Sigmoid colon (tissue), 7 donors: ENCODE results near the gene PRODH2. TPM values are rescaled to one million over a fixed set of nuclear protein-coding genes. Genes with fewer than 3 reads are reported as not detected.
A peak's percentile ranks its signal among the peaks of the same experiment; 100 is the strongest.

ENCODE experiments used
- DNase-seq: peaks from one replicate; pipeline ENCODE4 v3.0.0-alpha.2; 2019
- H3K27ac ChIP-seq, 4 donors: fragments of 200-600 bp; sonication (generic); one replicate each; pipeline ENCODE4 v1.5.1; 2016 to 2019; ENCODE audit warnings: mild to moderate bottlenecking in 1 of 4
- H3K27me3 ChIP-seq, 3 donors: fragments of 200-600 bp; sonication (generic); one replicate each; pipeline ENCODE4 v1.5.1; 2019; ENCODE audit warnings: mild to moderate bottlenecking in 1 of 3
- H3K36me3 ChIP-seq, 4 donors: fragments of 200-600 bp; sonication (generic); one replicate each; pipeline ENCODE4 v1.5.1; 2016 to 2019
- H3K4me1 ChIP-seq, 4 donors: fragments of 200-600 bp; sonication (generic); one replicate each; pipeline ENCODE4 v1.5.1; 2017 to 2019
- H3K4me3 ChIP-seq, 4 donors: fragments of 200-600 bp; sonication (generic); one replicate each; pipeline ENCODE4 v1.5.1; 2017 to 2019; ENCODE audit warnings: mild to moderate bottlenecking in 2 of 4, moderate library complexity in 1 of 4
- H3K9me3 ChIP-seq, 4 donors: fragments of 200-600 bp in 3 of 4; sonication (generic) in 3 of 4; one replicate each; pipeline versions ENCODE4 v1.5.1 to v1.6.1; 2013 to 2019
- EP300 ChIP-seq, 4 donors: sonication (generic); formaldehyde crosslinking; IDR thresholded peaks; one replicate each; pipeline ENCODE4 v1.6.1; 2017; ENCODE audit warnings: antibody characterized with exemption in 4 of 4
- POLR2A ChIP-seq, 2 donors: fragments of 450-650 bp; IDR thresholded peaks; one replicate each; pipeline ENCODE4 v1.6.1; 2016; ENCODE audit warnings: antibody characterized with exemption in 2 of 2, mild to moderate bottlenecking in 2 of 2, moderate library complexity in 2 of 2
- POLR2AphosphoS5 ChIP-seq, 4 donors: sonication (generic); formaldehyde crosslinking; IDR thresholded peaks; one replicate each; pipeline ENCODE4 v1.6.1; 2017; ENCODE audit warnings: antibody characterized with exemption in 4 of 4
- WGBS, 2 donors: extraction: QIAGEN DNeasy Blood & Tissue Kit; methylation state at CpG; one replicate each; pipeline ENCODE4 v1.1.7; 2013; 5-methylcytosine and 5-hydroxymethylcytosine counted together
- intact Hi-C: fragments of 100-400 bp; cut with DNase I; formaldehyde crosslinking; loops from one replicate; pipeline ENCODE4 v1.15.1; 2023
- polyA plus RNA-seq, 3 donors: library from polyadenylated mRNA; stranded (reverse); fragments of 200-250 nt; gene quantifications; one replicate each; pipeline ENCODE4 v1.2.3, GENCODE V29; 2013
- total RNA-seq, 4 donors: library from RNA; depleted of rRNA; stranded (reverse); fragments of >200 nt; gene quantifications; one replicate each; pipeline ENCODE4 v1.1.0, GENCODE V29; 2016
- TF ChIP-seq, protein P1 (sequence below), 4 experiments: fragments of 450-650 bp in 3 of 4; fragments of 200-600 bp in 1 of 4; IDR thresholded peaks; one replicate each; pipeline ENCODE4 v1.5.1; 2016 to 2019; ENCODE audit warnings: antibody characterized with exemption in 4 of 4, mild to moderate bottlenecking in 3 of 4, moderate library complexity in 2 of 4
- donor health status: healthy with polysubstance abuse.
- donor health status: Bipolar disorder and iron deficiency.
- donor health status: healthy.

The PRODH2 gene
- total and polyA plus RNA-seq, 7 donors, result not detected

DNA sequence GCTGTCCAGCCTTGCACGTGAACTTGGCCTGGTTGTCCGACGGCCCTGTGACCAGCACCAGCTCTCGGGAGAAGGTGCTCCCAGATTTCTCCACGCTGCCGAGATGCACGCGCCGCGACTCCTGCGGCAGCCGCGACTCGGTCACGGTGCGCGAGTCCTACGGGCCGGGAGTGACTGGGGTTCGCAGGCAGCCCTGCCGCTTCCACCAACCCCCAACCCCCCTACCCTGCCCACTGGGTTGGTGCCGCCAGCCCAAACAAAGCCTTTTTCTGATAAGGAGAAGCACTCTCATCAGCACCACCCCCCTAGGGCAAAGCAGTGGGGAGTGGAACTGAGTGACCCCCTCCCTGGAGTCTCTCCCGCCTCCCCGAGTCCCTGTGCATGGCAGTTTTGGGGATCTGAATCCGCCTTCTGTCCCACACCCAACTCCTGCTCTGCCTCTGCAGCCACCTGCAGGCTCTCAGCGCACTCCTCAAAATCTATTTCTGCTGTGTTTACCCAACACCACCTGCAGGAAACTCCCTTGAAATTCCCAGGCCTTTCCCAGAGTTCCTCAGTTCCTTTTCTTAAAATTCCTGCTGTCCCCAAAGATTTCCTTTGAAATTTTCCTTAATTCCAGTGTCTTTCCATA is 33.5 kb upstream of the PRODH2 start:
- Histone ChIP-seq H3K36me3 (no peaks in the 10 kb centered on the region), H3K9me3 (no peaks in the 10 kb centered on the region), H3K4me1 (peaks cover 0 to 20% (median 15%) of the 10 kb centered on the region in 4 donors), H3K27me3 (peaks cover 30 to 91% (median 84%) of the 10 kb centered on the region in 3 donors), H3K4me3 (peak overlapping the region in 2 of 4 donors; percentile 26 to 29), H3K27ac (no peak overlapping the region)
- TF ChIP-seq EP300 (IDR thresholded peaks at IDR 0.05), result no peak
- no peak for TF ChIP-seq POLR2AphosphoS5 (IDR thresholded peaks at IDR 0.05)
- TF ChIP-seq, protein P1, sequence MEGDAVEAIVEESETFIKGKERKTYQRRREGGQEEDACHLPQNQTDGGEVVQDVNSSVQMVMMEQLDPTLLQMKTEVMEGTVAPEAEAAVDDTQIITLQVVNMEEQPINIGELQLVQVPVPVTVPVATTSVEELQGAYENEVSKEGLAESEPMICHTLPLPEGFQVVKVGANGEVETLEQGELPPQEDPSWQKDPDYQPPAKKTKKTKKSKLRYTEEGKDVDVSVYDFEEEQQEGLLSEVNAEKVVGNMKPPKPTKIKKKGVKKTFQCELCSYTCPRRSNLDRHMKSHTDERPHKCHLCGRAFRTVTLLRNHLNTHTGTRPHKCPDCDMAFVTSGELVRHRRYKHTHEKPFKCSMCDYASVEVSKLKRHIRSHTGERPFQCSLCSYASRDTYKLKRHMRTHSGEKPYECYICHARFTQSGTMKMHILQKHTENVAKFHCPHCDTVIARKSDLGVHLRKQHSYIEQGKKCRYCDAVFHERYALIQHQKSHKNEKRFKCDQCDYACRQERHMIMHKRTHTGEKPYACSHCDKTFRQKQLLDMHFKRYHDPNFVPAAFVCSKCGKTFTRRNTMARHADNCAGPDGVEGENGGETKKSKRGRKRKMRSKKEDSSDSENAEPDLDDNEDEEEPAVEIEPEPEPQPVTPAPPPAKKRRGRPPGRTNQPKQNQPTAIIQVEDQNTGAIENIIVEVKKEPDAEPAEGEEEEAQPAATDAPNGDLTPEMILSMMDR (IDR thresholded peaks at IDR 0.05), result no peak
- no peak for TF ChIP-seq POLR2A (IDR thresholded peaks at IDR 0.05)
- WGBS, 2 donors, result 2 to 5% methylated on average over 26 of the region's 26 CpGs
- intact Hi-C loops, result no loop called here
- DNase-seq, result no peak

DNA sequence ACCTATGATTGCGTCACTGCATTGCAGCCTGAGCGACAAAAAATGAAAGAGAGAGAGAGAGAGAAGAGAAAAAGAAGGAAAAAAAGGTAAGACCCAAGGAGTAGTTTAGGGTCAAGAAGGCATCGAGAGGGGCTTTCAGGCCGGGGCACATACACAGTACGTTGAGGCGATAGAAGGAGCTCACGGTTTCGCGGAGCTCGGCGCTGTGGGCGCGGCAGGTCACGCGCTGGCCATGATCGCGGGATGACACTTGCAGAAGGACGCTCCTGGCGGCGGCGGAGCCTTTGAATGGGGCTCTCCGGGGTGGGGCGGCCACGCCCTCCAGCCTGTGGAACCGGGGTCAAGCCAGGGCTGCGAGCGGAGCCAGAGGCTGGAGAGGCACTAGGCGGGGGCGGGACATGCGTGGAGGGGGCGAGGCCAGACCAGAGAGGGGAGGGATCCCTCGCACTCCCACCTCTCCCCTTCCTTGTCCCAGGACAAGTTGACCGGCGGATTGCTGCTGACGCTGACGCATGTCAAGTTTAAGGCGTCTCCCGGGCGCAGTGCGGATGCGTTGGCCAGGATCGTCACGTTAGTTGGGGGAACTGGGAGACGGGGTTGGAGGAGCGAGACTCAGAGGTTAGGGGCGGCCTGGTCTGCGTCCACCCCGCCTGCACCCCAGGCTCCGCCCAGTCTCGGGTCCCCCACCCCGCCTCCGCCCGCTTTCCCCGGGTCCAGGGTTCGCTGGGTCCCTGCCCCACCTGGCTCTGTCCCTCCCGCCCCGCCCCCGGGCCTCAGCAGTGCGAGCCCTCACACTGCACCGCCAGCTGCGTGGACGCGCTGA is 32.8 kb upstream of the PRODH2 start:
- 2 to 5% methylated on average over 63 of the region's 63 CpGs for WGBS, 2 donors
- intact Hi-C loops, result no loop called here
- Histone ChIP-seq H3K4me3 (peak overlapping the region in 3 of 4 donors; percentile 11 to 29 (median 26)), H3K36me3 (no peaks in the 10 kb centered on the region), H3K4me1 (peaks cover 0 to 20% (median 15%) of the 10 kb centered on the region in 4 donors), H3K27me3 (peaks cover 30 to 83% (median 77%) of the 10 kb centered on the region in 3 donors), H3K27ac (no peak overlapping the region), H3K9me3 (no peaks in the 10 kb centered on the region)
- TF ChIP-seq POLR2AphosphoS5 (IDR thresholded peaks at IDR 0.05), result no peak
- TF ChIP-seq EP300 (IDR thresholded peaks at IDR 0.05), result no peak
- TF ChIP-seq POLR2A (IDR thresholded peaks at IDR 0.05), result no peak
- TF ChIP-seq, protein P1 (IDR thresholded peaks at IDR 0.05), result no peak
- no peak for DNase-seq

DNA sequence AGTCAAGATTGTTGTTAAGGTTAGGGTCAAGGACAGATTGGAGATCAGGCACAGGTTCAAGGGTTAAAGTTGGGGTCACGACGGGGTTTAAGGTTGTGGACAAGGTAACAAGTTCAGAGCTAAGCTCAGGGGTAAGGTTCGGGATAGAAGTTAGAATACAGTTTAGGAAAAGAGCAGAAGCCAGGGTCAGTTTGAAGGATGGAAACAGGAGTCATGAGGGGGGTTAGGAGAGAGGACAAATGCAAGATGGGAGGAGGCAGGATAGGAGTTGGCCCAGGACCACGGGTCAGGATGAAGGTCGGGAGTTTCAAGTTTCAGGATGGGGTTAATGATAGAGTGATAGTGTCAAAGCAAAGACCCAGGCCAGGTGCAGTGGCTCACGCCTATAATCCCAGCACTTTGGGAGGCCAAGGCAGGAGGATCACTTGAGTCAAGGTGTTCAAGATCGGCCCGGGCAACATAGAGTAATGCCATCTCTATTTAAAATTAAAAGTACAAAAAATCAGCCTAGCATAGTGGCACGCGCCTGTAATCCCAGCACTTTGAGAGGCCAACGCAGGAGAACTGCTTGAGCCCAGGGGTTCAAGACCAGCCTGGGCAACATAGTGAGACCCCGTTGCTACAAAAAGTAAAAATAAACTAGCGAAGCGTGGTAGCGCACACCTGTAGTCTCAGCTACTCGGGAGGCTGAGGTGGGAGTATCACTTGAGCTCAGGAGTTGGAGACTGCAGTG is 32.0 kb upstream of the PRODH2 start:
- H3K36me3 ChIP-seq, result no peaks in the 10 kb centered on the region
- intact Hi-C loops, result no loop called here
- peaks cover 0 to 20% (median 15%) of the 10 kb centered on the region in 4 donors for H3K4me1 ChIP-seq
- H3K27me3 ChIP-seq, result peaks cover 30 to 75% (median 71%) of the 10 kb centered on the region in 3 donors
- no peaks in the 10 kb centered on the region for H3K9me3 ChIP-seq
- TF ChIP-seq POLR2A (IDR thresholded peaks at IDR 0.05) (no peak), EP300 (IDR thresholded peaks at IDR 0.05) (no peak), POLR2AphosphoS5 (IDR thresholded peaks at IDR 0.05) (no peak)
- TF ChIP-seq, protein P1 (IDR thresholded peaks at IDR 0.05), result no peak
- H3K27ac ChIP-seq, result no peak overlapping the region
- no peak overlapping the region for H3K4me3 ChIP-seq
- WGBS, 2 donors, result 42 to 56% methylated on average over 16 of the region's 16 CpGs
- DNase-seq, result no peak

DNA sequence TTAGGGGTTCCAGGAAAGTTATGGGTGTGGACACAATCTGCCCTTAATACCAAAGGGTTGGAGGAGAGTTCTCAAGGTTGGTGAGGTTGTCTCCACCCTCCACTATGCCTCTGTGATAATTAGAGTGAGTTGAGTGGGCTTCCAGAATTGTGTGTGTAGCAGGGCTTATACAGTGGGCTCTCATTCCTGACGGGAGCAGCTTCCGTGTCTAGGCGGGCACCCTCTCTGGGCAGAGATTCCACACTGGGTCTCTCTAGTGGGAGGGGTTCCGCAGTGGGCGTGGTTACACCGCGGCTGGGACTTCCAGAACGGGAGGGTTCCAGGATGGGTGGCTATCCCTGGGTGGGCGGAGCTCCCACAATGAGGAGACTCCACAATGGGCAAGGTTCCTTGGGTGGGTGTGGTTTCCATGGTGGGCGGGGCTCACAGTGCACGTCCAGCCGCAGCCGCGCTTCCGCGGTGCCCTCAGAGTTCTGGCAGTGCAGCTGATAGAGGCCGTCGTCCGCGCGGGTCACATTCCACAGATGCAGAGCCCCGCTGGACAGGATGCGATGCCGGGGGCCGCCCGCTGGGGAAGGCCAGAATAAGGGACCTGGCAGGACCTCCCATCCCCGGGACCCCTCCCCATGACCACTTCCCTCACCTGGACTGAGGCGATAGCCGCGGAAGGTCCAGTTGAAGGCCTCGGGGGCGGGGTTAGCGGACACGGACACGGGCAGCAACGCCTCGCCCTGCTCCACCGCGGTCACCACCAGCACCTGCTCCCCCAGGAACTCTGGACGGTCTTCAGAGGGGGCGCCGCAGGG is 31.2 kb upstream of the PRODH2 start:
- Histone ChIP-seq H3K27ac (no peak overlapping the region), H3K36me3 (no peaks in the 10 kb centered on the region), H3K4me3 (no peak overlapping the region), H3K9me3 (peaks cover 0 to 4% (median 0%) of the 10 kb centered on the region in 4 donors), H3K4me1 (peaks cover 0 to 20% (median 15%) of the 10 kb centered on the region in 4 donors), H3K27me3 (peaks cover 30 to 68% (median 63%) of the 10 kb centered on the region in 3 donors)
- TF ChIP-seq EP300 (IDR thresholded peaks at IDR 0.05), result no peak
- TF ChIP-seq POLR2A (IDR thresholded peaks at IDR 0.05), result no peak
- TF ChIP-seq POLR2AphosphoS5 (IDR thresholded peaks at IDR 0.05), result no peak
- TF ChIP-seq, protein P1 (IDR thresholded peaks at IDR 0.05), result no peak
- intact Hi-C loops, result no loop called here
- 6 to 10% methylated on average over 42 of the region's 42 CpGs for WGBS, 2 donors
- DNase-seq, result no peak
